Heart right ventricle (tissue), 16 donors: Measurements from ENCODE around the gene PPP1R3F. TPM values are rescaled to one million over a fixed set of nuclear protein-coding genes. Genes with fewer than 3 reads are reported as not detected.

Source experiments
- ATAC-seq, 8 donors: fragments of 200-7000 bp; cut with Tn5 transposase; one replicate each; pipeline ENCODE4 v1.9.1; 2020; ENCODE audit warnings: mild to moderate bottlenecking in 8 of 8, moderate library complexity in 8 of 8, moderate number of reproducible peaks in 1 of 8
- DNase-seq, 2 donors: peaks; one replicate each; pipeline ENCODE4 v3.0.0-alpha.2; 2020
- H3K27ac ChIP-seq, 10 donors: fragments of 200-600 bp; sonication (generic) in 2 of 10; one replicate each; pipeline versions ENCODE4 v1.5.0 to v1.8.0; 2020 to 2022; ENCODE audit warnings: mild to moderate bottlenecking in 3 of 10
- H3K27me3 ChIP-seq, 7 donors: fragments of 200-600 bp; one replicate each; pipeline ENCODE4 v1.8.0; 2021 to 2022; ENCODE audit warnings: mild to moderate bottlenecking in 2 of 7
- H3K36me3 ChIP-seq, 9 donors: fragments of 200-600 bp; sonication (generic) in 1 of 9; one replicate each; pipeline versions ENCODE4 v1.5.0 to v1.8.0; 2020 to 2022; ENCODE audit warnings: mild to moderate bottlenecking in 2 of 9
- H3K4me1 ChIP-seq, 9 donors: fragments of 200-600 bp; sonication (generic) in 1 of 9; one replicate each; pipeline versions ENCODE4 v1.5.0 to v1.8.0; 2020 to 2022; ENCODE audit warnings: mild to moderate bottlenecking in 4 of 9
- H3K4me3 ChIP-seq, 10 donors: fragments of 200-600 bp; sonication (generic) in 2 of 10; one replicate each; pipeline versions ENCODE4 v1.5.0 to v1.8.0; 2020 to 2022; ENCODE audit warnings: mild to moderate bottlenecking in 7 of 10, moderate library complexity in 2 of 10
- H3K9me3 ChIP-seq, 11 donors: fragments of 200-600 bp in 10 of 11; sonication (generic) in 2 of 11; one replicate each; pipeline versions ENCODE4 v1.5.0 to v1.8.0; 2013 to 2022; ENCODE audit warnings: mild to moderate bottlenecking in 2 of 11, control low read depth in 1 of 11, moderate library complexity in 1 of 11
- WGBS, 2 donors: extraction: QIAGEN DNeasy Blood & Tissue Kit; methylation state at CpG; one replicate each; pipeline ENCODE4 v1.1.7; 2013; ENCODE audit warnings: inconsistent platforms in 1 of 2; 5-methylcytosine and 5-hydroxymethylcytosine counted together
- intact Hi-C, 10 donors: fragments of 100-400 bp; cut with DNase I; formaldehyde crosslinking; loops; one replicate each; pipeline versions ENCODE4 v1.11.1 to v1.14.2; 2022
- polyA plus RNA-seq, 2 donors: library from polyadenylated mRNA; stranded (reverse); fragments of 200-250 nt; gene quantifications; one replicate each; pipeline ENCODE4 v1.2.3, GENCODE V29; 2013
- total RNA-seq, 10 donors: library from RNA; stranded (reverse); fragmentation: NEBNext Ultra II Directional in 3 of 10; extraction: Animal tissue kit (Norgen Biotek cat#: 25700) in 3 of 10; gene quantifications; one replicate each; pipeline versions ENCODE4 v1.2.1 to v1.2.4, GENCODE V29; 2021 to 2023
- TF ChIP-seq, protein P1 (sequence below), 9 donors: fragments of 200-600 bp; sonication (generic) in 2 of 9; IDR thresholded peaks; one replicate each; pipeline versions ENCODE4 v1.5.0 to v1.8.0; 2021 to 2022; ENCODE audit warnings: antibody characterized with exemption in 9 of 9, mild to moderate bottlenecking in 5 of 9, moderate library complexity in 1 of 9
- donor health status: Arrhythmogenic right ventricular cardiomyopathy.
- donor health status: ischemic (EF 13 %, LVEDD 7.1; RV severe dilation, severe dysfunction).
- donor health status: healthy with polysubstance abuse.
- donor health status: DM: no; HTN: yes; CAD: no.
- donor health status: DM: no; HTN: no; CAD: no.
- donor health status: ischemic (EF 25% LVEDD 6.9; RV normal size, moderate dysfunction).
- donor health status: ischemic (EF 25% LVEDD 5.7; RV mildly dilated, moderate dysfunction).
- donor health status: healthy.
- donor health status: DM: yes; HTN: yes; CAD: no.
- donor health status: Ischemic cardiomyopathy.
- donor health status: ischemic (EF 35%, LVEDD 5.7; RV mildly dilated, moderate dysfunction).
- donor health status: nonischemic (EF 11% LVEDD 7.7; RV severe dilation, severe dysfunction).
- donor health status: DM: yes; HTN: yes; CAD: no.
- donor health status: PGD.
- donor health status: ischemic (EF 29% LVEDD 5.4; RV normal size, mild dysfunction).
- donor health status: nonischemic (EF 23%, LVEDD 6.1; RV moderate dilation, normal function).

The PPP1R3F gene
- total and polyA plus RNA-seq, 12 donors = 10.8 to 26.0 (median 19.8) TPM

DNA sequence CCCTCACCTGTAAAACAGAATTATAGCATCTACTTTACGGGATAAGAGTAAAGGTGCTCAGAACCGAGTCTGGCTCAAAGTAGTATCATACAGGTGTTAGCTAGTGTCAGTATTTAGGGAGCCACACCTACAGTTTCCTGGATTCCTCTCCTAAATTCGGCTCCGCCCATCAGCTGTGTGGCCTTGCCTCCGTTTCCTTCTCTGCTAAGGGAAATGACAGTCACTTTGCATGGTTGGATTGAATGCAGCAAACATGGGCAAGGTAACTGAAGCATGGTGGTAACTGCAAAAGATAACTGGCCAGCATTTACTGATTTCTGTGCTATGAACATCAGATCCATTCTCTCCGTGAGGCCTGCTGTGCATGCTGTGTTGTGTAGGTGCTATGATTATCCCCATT, 2.8 kb downstream of the PPP1R3F start:
- Histone ChIP-seq H3K4me1 (peaks cover 0 to 51% (median 23%) of the 10 kb centered on the region in 9 donors), H3K36me3 (no peaks in the 10 kb centered on the region), H3K27ac (no peak overlapping the region), H3K4me3 (no peak overlapping the region), H3K9me3 (no peaks in the 10 kb centered on the region), H3K27me3 (peaks cover 0 to 4% (median 0%) of the 10 kb centered on the region in 7 donors)
- ATAC-seq = no peak
- TF ChIP-seq, protein P1, sequence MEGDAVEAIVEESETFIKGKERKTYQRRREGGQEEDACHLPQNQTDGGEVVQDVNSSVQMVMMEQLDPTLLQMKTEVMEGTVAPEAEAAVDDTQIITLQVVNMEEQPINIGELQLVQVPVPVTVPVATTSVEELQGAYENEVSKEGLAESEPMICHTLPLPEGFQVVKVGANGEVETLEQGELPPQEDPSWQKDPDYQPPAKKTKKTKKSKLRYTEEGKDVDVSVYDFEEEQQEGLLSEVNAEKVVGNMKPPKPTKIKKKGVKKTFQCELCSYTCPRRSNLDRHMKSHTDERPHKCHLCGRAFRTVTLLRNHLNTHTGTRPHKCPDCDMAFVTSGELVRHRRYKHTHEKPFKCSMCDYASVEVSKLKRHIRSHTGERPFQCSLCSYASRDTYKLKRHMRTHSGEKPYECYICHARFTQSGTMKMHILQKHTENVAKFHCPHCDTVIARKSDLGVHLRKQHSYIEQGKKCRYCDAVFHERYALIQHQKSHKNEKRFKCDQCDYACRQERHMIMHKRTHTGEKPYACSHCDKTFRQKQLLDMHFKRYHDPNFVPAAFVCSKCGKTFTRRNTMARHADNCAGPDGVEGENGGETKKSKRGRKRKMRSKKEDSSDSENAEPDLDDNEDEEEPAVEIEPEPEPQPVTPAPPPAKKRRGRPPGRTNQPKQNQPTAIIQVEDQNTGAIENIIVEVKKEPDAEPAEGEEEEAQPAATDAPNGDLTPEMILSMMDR (IDR thresholded peaks at IDR 0.05) = no peak
- intact Hi-C loops = loop anchor here in 2 of 10 donors (10.0 kb wide), 1 partner anchor 78 kb away; no protein-coding TSS in a partner anchor
- WGBS, 2 donors = 55 to 59% methylated on average over 6 of the region's 6 CpGs
- DNase-seq = no peak

DNA sequence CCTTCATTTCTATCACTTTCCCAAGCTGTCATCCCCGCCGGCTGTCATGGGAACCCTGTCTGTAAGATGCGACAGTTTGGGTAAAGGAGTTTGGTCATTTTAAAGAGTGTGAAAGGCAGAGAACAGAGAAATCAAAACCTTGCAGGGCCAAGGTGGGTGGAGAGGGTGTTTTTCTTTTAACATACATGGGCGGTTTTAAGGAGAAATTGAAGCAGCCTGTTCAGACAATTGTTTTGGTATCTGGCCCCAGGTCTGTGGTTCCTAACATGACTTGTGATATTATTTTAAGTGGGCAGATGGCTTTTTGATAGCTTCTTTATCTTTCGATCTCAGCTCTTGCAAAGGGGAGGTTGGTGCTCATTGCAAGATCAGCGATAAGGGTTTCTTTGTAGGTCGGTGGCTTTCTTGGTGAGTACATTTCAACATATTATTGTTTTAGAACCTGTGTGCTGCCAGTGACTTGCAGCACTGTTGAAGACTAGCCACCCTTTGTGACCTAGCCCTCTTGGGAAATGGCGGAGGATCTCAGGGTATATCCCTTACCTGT, 3.7 kb downstream of the PPP1R3F start:
- 79 to 87% methylated on average over 8 of the region's 8 CpGs for WGBS, 2 donors
- Histone ChIP-seq H3K4me3 (no peak overlapping the region), H3K27me3 (peaks cover 0 to 4% (median 0%) of the 10 kb centered on the region in 7 donors), H3K4me1 (peaks cover 0 to 51% (median 23%) of the 10 kb centered on the region in 9 donors), H3K27ac (no peak overlapping the region), H3K36me3 (no peaks in the 10 kb centered on the region), H3K9me3 (no peaks in the 10 kb centered on the region)
- ATAC-seq = no peak
- DNase-seq = no peak
- intact Hi-C loops = loop anchor here in 2 of 10 donors (10.0 kb wide), 1 partner anchor 78 kb away; no protein-coding TSS in a partner anchor
- TF ChIP-seq, protein P1 (IDR thresholded peaks at IDR 0.05) = no peak

DNA sequence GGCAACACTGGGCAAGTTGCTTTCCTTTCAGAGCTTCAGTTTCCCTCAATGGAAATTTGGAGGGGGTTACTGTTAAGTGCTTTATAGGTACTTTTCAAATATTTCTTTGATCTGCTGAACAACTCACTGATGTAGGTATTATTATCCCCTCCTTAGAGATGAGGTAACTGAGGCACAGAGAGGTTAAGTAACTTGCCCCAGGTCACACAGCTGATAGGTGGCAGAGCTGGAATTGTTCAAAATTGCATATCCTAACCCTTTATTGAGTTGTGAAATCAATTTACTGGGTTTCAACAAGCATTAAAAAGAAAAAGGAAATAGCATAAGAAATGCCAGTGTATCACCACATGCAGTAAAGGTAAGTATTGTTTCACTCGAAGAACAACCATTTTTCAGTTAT, 6.6 kb downstream of the PPP1R3F start:
- intact Hi-C loops = loop anchor here in 2 of 10 donors (10.0 kb wide), 1 partner anchor 81 kb away; no protein-coding TSS in a partner anchor
- Histone ChIP-seq H3K27ac (peak overlapping the region in 1 of 10 donors; percentile 31), H3K4me3 (no peak overlapping the region), H3K36me3 (no peaks in the 10 kb centered on the region), H3K27me3 (peaks cover 0 to 4% (median 0%) of the 10 kb centered on the region in 7 donors), H3K9me3 (no peaks in the 10 kb centered on the region), H3K4me1 (peaks cover 0 to 37% (median 14%) of the 10 kb centered on the region in 9 donors)
- 90 to 93% methylated on average over 1 of the region's 1 CpG for WGBS, 2 donors
- TF ChIP-seq, protein P1 (IDR thresholded peaks at IDR 0.05) = no peak
- no peak for ATAC-seq
- DNase-seq = no peak

DNA sequence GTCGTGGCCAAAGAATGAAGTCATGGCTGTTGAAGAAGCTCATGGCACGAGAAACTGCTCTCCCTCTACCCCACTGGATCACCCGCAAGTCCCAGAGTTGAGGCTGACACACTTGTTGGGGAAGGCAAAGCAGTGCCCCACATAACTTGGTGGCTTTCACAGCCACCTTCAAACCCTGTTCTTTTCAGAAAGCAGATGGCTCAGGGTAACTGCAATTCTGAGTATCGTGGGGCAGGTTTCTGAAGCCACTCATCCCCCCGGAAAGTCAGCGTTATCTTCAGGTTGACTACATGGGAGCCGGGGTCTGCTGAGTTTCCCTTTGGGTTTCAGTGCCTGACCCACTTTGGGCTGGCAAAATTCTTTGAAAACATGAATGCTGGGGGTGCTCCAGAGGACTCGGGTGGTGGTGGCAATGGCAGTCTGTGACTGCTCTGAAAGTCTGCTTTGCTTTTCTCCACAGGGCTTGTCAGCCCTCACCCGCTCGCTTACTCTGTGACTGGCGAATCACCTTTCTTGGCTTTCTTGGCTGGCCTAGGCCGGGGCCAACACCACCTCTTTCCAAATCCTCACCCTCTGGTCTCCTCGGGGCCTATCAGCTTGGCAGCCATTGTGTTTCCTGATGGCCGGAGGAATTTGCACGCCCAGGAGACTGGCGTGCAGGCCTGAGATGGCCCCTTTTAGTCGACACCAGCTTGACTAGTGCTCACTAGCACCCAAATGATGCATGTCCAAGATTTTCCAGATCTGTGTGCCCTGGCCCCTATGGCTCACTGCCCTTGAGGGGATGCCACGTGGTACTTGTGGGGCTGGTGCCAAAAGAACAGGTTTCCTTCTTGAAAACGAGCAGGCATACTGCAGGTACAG, 7.3 kb downstream of the PPP1R3F start:
- peak overlapping the region in 3 of 10 donors; percentile 9 to 31 (median 20) for H3K27ac ChIP-seq
- intact Hi-C loops = loop anchor here in 2 of 10 donors (10.0 kb wide), 1 partner anchor 82 kb away; no protein-coding TSS in a partner anchor
- ATAC-seq = peak in 6 of 8 donors; percentile 44 to 66 (median 60)
- H3K4me1 ChIP-seq = peaks cover 0 to 30% (median 13%) of the 10 kb centered on the region in 9 donors
- DNase-seq = no peak
- peaks cover 0 to 4% (median 0%) of the 10 kb centered on the region in 7 donors for H3K27me3 ChIP-seq
- H3K9me3 ChIP-seq = no peaks in the 10 kb centered on the region
- no peaks in the 10 kb centered on the region for H3K36me3 ChIP-seq
- 65 to 68% methylated on average over 18 to 19 of the region's 19 CpGs for WGBS, 2 donors
- H3K4me3 ChIP-seq = no peak overlapping the region
- TF ChIP-seq, protein P1 (IDR thresholded peaks at IDR 0.05) = no peak
